Stimulated activated naive CD8-positive, alpha-beta T cell treated with anti-CD3 and anti-CD28 coated beads, Interleukin-15, Interleukin-2, amounts not matched to agents 100 U/mL and 50 U/mL, for 24 hours (primary cell): ENCODE measurements around the gene LIMS2.

Source experiments
- ATAC-seq: fragments of 150-1000 bp; cut with Tn5 transposase; one replicate; pipeline ENCODE4 v1.10.0; 2021
- DNase-seq: peaks from one replicate; pipeline ENCODE4 v3.0.0; 2021

The LIMS2 gene

GRCh38 chr2:127645395-127646291 is 29.7 kb downstream of the LIMS2 start, which contains the start of gene GPR17:
GPR17 (plus strand) TSS chr2:127646153; CDS start chr2:127650736, 4,583 bp downstream.
- no peak for DNase-seq
- no peak for ATAC-seq

DNA sequence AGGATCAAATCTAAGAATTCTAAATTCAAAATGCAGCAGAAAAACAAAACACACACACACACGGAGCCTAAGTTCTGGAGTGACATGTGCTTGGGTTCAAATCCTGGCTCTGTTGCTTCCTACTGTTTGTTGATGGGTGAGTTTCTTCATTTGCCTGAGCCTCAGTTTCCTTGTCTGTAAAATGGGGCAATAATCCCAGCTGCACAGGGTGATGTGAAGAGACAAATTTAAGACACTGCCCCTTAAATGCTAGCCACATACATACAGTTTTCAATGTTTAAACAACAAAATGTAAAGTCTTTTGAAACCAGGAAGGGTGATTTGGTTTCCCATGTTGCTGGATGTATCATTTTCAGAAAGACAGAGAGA is 30.3 kb downstream of the LIMS2 start:
- DNase-seq (no peak), ATAC-seq (no peak)

GRCh38 chr2:127644066-127645025 is 31.0 kb downstream of the LIMS2 start:
- no peak for DNase-seq
- ATAC-seq, result no peak

DNA sequence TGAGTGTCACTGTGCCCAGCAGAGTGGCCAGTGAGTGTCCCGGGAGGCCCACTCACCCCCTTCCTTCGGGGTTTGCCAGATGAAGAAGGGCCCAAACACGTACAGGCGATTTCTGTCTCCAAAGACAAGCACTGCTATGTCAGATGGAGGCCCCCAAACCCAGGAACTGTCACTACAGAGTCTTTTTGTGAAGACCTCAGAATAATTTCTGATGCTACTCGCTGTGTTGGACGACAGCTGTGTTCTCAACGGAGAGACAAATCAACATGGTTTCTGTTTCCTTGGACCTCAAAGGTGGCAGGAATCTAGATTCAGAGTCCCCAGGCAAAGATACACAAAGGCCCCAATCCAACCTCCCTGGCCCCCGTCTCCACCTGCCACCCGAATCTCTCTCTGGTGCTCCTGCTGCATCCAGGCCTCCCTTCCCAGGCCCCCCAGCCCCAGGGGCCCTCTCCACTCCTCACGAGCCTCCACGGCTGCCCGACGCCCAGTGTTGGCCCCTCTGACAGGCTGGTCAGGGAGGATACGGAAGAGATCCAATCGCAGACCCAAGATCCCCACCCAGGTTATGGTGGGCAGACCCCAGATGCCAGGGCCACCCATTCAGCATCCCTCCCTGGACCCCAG is 31.8 kb downstream of the LIMS2 start:
- ATAC-seq (no peak), DNase-seq (no peak)

- ATAC-seq (no peak), DNase-seq (no peak)
Measured at GRCh38 chr2:127642706-127643438, 32.5 kb downstream of the LIMS2 start.

GRCh38 chr2:127641846-127642507 is 33.4 kb downstream of the LIMS2 start:
- DNase-seq, result peak; percentile 44
- ATAC-seq, result peak; percentile 42

DNA sequence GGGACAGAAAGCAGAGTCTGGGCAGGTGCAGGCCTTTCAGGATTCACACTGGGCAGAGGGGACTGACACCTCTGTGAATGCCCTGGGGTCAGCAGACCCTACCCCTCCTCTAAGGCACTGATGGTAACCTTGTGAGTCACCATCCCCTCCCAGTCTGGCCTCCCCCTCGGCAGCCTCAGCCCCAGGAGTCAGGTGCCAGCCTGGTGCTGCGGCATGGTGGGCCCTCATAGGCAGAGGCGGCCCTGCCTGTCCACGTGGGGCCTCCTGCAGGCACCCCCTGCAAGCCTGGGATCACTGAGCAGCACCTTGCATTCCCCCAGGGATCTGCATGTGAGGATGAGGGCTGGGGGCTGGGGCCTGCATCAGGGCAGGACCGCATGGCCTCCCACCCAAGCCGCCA is 34.2 kb downstream of the LIMS2 start:
- no peak for DNase-seq
- no peak for ATAC-seq

DNA sequence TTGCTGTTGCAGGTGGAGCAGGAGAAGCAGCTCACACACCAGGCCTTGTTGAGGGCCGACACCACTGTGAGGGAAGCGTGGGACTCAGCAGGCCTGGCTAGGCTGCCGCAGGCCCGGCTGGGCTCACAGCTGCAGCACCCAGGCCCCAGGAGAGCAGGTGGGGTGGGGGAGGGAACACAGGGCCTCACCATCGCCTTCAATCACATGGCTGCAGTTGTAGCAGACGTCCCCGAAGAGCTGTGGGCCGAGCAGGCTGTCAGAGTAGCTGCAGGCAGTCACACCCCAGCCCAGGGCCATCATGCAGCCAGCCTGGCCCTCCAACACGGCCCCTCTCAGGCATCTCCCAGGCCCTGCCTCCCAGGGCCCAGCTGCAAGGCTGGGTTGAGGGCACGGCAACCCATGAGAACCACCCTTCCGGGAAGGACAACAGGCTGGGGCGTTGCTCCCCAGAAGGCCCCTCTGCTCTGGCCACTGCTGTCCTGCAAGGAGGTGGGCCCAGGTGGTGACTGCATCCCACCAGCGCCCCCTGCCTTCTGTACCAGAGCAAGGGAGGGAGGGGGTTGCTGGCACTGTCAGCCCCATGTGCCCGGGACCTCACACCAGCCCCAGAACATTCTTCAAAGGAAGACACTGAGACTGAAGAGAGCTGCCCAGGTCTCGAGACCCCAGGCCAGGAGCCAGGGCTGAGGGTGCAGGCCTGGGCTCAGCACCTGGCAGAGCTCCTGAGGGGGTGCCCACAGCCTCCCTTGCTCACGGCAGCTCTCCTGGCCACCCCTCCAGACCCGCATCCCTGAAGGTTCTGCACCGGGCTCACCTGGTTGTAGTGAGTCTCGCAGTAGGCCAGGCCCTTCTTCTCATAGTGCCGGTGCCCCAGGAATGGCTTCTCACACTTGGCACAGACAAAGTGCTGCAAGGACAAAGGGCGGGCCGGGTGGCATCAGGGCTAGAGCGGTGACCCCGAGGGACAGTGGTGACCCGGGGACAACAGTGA is 35.0 kb downstream of the LIMS2 start:
- ATAC-seq, result peak; percentile 6
- peak; percentile 55 for DNase-seq

GRCh38 chr2:127639111-127639474 is 36.2 kb downstream of the LIMS2 start:
- DNase-seq (no peak), ATAC-seq (no peak)

DNA sequence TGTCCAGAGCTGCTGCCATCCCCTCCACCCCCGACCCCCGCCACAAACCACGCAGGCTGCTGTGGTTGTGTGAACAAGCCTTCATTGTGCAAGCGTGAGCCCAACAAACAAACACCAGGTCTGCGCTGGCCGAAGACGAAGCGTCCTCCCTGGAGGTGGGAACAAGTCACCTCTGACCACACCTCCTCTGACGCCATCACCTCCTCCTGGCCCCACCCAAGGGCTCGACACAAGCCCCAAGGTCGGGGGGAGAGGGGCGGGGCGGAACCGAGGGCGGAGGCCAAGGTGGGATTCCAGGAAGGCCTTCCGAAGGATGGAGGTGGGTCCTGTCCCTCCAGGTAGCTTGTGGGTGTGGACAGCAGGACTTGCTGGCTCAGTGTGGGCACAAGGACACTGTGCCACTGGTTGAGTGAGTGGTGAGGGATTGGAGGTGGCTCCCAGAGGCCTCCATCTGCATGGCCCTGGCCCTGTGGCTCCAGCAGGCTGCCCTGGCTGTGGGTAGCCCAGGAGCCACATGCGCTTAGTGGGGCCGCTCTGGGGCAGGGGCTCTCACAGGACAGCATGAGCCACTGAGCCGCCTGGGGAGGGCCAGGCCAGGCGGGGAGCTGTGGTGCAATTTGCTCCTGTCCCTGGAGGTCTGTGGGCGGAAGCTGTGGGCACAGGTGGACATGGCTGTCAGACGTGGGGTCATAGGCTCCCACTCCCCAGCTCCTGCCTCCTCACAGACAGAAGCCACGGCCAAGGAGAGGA is 36.8 kb downstream of the LIMS2 start:
- ATAC-seq (no peak), DNase-seq (no peak)

GRCh38 chr2:127637725-127638252 is 37.5 kb downstream of the LIMS2 start:
- DNase-seq (no peak), ATAC-seq (no peak)

DNA sequence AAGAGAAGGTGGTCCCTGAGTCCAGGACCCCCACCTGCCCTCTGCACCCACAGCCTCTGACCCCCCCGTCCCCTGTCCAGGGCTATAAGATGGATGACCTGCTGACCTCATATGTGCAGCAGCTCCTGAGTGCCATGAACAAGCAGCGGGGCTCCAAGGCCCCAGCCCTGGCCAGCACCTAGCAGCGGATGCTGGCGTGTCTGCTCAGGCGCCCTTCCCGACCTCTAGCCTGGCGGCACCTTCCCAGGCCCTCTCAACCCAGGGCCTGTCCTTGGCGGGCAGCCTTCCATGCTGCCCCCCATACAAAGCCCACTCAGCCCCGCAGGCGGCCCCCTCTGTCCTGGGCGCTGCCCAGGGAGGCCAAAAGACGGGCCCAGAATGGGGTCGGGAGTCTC is 38.1 kb downstream of the LIMS2 start:
- ATAC-seq, result no peak
- DNase-seq, result no peak

DNA sequence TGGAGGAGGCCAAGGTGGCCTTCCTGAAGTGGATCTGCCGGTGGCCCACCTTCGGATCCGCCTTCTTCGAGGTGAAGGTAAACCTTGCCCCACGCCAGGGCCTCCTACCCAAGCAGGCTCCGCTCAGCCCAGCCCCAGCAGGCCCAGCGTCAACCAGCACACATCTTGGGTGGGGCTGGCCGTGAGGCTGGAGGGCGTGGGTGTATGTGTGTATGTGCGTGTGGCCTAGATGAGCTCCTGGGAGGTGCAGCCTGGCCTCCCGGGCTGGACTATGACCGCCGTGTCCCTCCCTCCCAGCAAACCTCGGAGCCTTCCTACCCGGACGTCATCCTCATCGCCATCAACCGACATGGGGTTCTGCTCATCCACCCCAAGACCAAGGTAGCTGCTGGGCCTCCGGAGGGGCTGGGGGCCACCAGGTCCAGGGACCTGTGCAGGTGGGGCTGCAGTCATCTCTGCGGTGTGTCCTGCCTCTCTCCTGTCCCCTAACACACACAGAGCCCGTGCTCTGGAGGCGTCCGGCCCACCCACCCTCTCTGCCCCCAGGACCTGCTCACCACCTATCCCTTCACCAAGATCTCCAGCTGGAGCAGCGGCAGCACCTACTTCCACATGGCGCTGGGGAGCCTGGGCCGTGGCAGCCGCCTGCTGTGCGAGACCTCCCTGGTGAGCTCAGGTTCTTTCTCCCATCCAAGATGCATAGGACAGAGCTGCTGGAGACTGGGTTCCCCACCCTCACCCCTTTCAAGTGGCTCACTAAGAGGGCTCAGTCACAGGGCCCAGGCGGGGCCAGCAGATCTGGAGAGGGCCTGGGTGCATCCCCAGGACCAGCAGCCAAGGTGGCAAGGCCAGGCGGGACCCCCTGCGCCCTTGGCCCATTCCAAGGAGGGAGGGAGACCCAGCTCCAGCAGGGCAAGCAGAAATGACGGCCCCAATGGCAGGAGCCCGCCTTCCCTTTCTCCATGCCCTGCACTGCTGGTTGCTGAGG is 38.8 kb downstream of the LIMS2 start:
- ATAC-seq (no peak), DNase-seq (no peak)

DNA sequence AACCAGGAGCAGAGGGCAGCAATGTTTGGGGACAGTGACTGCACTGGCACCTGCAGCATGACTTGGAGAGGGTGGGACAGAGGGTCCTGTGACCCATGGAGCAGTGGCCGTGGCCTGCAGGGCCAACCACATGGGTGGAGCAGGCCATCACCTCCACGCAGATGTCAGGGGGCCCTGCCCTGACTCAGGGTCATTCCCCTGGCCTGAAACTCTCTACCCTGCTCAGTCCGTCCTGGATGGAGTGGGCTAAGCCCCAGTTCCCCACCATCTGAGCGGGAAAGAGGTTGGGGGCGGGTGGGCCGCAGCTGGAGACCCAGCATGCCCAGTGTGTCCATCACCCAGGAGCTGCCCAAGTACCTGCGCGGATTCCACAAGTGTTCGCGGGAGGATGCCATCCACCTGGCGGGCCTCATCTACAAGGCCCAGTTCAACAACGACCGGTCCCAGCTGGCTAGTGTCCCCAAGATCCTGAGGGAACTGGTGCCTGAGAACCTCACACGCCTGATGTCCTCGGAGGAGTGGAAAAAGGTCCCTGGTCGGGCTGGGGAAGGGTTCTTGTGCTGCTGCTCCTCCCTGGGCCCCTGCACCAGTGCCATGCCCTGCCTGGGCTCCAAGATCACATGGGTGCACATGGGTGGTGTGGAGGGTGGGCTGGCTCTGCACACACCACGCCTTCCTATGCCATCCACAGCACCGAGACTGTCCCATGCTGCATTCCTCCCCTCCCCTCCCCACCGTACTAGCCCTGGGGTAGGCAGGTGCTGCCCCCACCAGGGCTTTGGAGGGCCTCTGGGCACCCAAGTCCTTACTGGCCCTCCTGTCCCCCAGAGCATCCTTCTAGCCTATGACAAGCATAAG is 39.7 kb downstream of the LIMS2 start:
- ATAC-seq (no peak), DNase-seq (no peak)

DNA sequence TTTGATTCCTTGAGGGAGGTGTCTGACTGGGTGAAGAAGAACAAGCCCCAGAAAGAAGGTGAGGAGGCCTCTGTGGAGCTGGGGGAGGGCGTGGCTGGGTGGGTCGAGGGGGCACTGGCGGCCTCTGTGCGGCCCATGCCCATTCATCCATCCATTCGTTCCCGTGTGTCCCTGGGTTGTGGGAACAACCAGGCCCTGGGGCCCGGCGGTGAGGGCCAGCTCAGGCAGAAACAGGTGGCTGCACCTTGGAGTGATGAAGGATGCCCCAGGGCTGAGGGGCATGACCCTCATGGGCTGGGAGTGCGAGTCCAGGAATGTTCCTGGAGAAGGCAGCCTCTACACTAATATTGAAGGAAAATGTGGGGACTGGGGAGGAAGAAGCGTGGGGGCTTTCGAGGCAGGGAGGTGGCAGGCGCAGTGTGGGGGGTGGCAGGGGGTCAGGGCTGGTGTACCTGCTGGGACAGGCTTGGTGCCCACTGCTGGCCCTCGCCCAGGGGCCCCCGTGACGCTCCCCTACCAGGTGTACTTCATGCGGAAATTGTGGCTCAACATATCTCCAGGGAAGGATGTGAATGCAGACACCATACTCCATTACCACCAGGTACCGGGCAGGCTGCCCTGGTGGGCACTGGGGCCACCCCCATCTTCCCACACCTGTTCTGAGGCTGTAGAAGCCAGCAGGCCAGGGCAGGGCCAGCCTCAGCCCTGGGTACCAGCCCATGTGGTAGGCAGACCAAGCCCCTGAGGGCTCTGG is 40.5 kb downstream of the LIMS2 start:
- DNase-seq (no peak), ATAC-seq (no peak)

- DNase-seq, result no peak
Measured at GRCh38 chr2:127634066-127634617, 41.2 kb downstream of the LIMS2 start.

More at GRCh38 chr2:127634066-127634617, 41.2 kb downstream of the LIMS2 start:
- no peak for ATAC-seq
